HFFc6 (cell line): Measurements from ENCODE around the gene KIAA1549. TPM values are rescaled to one million over a fixed set of nuclear protein-coding genes. Genes with fewer than 3 reads are reported as not detected.
A peak's percentile ranks its signal among the peaks of the same experiment; 100 is the strongest.

Experiments used
- DNase-seq: peaks from one replicate; pipeline ENCODE4 v3.0.0-alpha.2; 2018
- H3K27ac Mint-ChIP-seq: 2 replicates; pipeline ENCODE4 v1.8.0; 2020; ENCODE audit warnings: mild to moderate bottlenecking, mixed read lengths
- H3K27me3 Mint-ChIP-seq: 2 replicates; pipeline ENCODE4 v1.8.0; 2021; ENCODE audit warnings: mild to moderate bottlenecking, moderate library complexity, mixed read lengths; ENCODE audit not compliant: insufficient read depth
- H3K36me3 Mint-ChIP-seq: 2 replicates; pipeline ENCODE4 v1.8.0; 2021; ENCODE audit warnings: low read depth, mixed read lengths
- H3K4me1 Mint-ChIP-seq: 2 replicates; pipeline ENCODE4 v1.8.0; 2020; ENCODE audit warnings: low read depth, mixed read lengths
- H3K4me3 Mint-ChIP-seq: 2 replicates; pipeline ENCODE4 v1.8.0; 2020; ENCODE audit warnings: mild to moderate bottlenecking, moderate library complexity, mixed read lengths
- H3K9me3 Mint-ChIP-seq: 2 replicates; pipeline ENCODE4 v1.8.0; 2020; ENCODE audit warnings: mild to moderate bottlenecking, mixed read lengths
- total RNA-seq, 6 experiments: library from RNA; stranded (reverse); fragmentation: NEBNext Ultra II Directional; extraction: Animal tissue kit (Norgen Biotek cat#: 25700); gene quantifications; 2 replicates in 1 of 6; 3 replicates in 5 of 6; pipeline ENCODE4 v1.2.3, GENCODE V29; 2021
- TF ChIP-seq, protein P1 (sequence below): fragments of 200-600 bp; sonication (generic); IDR thresholded peaks from 2 replicates; pipeline ENCODE4 v1.5.0; 2021; ENCODE audit warnings: antibody characterized with exemption, mild to moderate bottlenecking

KIAA1549 gene
- total RNA-seq, 6 experiments from 2014 or later: 7.0 to 13.3 (median 7.9) TPM

DNA sequence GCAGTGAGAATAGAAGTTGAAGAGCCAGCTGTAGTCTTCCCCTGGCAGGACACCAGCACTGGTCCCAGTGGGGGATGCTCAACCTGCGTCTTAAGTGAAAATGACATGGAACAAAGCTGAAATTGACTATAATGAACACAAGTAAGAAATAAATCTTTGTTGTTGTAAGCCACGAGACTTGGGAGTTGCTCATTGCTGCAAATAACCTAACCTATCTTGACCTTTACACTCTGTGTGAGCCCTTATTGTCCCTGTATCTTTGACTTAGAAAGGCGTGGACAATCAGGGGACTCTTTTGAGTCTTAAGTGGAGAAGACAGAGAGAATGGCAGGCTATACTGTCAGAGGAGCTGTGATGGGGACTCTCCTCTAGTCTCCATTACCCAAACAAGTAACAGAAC is 37.7 kb upstream of the KIAA1549 start:
- no peak for DNase-seq
- peaks cover 41% of the 10 kb centered on the region for H3K4me1 Mint-ChIP-seq

DNA sequence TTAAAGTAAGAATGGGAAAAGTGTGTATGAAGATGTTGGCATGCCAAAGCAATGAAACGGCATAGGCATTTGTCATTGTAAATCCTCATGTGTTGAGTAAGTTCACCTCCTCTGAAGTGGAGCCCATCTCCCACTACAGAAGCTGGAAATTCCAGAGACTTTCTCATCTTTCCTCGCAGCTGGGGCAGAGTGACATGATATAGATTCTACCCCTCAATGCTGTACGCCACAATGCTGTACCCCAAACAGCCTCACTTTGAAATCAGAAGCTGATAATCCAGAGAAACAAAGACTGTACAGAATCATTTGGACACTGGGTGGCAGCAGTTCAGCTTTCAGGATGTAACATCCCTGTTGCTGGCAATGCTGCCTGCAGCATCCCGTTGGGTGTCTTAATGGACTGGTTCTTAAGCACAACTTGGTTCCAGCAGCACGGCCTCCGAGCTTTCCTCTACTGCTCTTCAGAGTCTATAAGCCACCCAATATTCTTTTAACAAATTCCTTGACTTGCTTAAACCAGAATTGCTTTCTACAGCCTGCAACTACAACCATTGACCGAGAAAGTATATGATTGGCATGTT is 35.8 kb upstream of the KIAA1549 start:
- Mint-ChIP-seq H3K36me3 (no peaks in the 10 kb centered on the region), H3K4me3 (peak overlapping the region; percentile 76), H3K27ac (peak overlapping the region; percentile 74), H3K27me3 (no peaks in the 10 kb centered on the region; the same call in 1 of the 2 replicates), H3K4me1 (peaks cover 22% of the 10 kb centered on the region), H3K9me3 (no peaks in the 10 kb centered on the region)
- DNase-seq: peak; percentile 75
- TF ChIP-seq, protein P1, sequence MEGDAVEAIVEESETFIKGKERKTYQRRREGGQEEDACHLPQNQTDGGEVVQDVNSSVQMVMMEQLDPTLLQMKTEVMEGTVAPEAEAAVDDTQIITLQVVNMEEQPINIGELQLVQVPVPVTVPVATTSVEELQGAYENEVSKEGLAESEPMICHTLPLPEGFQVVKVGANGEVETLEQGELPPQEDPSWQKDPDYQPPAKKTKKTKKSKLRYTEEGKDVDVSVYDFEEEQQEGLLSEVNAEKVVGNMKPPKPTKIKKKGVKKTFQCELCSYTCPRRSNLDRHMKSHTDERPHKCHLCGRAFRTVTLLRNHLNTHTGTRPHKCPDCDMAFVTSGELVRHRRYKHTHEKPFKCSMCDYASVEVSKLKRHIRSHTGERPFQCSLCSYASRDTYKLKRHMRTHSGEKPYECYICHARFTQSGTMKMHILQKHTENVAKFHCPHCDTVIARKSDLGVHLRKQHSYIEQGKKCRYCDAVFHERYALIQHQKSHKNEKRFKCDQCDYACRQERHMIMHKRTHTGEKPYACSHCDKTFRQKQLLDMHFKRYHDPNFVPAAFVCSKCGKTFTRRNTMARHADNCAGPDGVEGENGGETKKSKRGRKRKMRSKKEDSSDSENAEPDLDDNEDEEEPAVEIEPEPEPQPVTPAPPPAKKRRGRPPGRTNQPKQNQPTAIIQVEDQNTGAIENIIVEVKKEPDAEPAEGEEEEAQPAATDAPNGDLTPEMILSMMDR: peak; percentile 79

More for the DNA sequence above, 37.7 kb upstream of the KIAA1549 start:
- no peaks in the 10 kb centered on the region for H3K9me3 Mint-ChIP-seq
- H3K36me3 Mint-ChIP-seq: peaks cover 14% of the 10 kb centered on the region
- TF ChIP-seq, protein P1: no peak
- H3K27me3 Mint-ChIP-seq: no peaks in the 10 kb centered on the region
- no peak overlapping the region for H3K27ac Mint-ChIP-seq
- H3K4me3 Mint-ChIP-seq: no peak overlapping the region

DNA sequence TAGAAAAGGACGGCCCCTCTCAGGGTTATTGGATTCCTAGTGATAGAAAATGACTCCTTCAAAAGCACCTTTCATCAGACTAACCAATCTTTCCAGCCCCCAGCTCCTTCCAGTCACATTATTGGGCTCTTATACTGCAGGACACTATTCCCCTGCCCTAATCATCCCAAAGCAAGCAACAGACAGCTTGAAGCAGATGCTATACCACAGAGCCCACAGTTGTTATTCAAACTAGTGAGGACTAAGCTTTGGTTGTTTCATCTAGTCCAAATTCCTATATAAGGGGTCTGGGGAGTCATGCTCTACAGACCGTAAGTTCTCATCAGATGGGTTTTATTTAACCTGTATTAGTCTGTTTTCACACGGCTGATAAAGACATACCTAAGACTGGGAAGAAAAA is 30.2 kb upstream of the KIAA1549 start:
- DNase-seq: no peak
- TF ChIP-seq, protein P1: no peak
- Mint-ChIP-seq H3K27ac (no peak overlapping the region), H3K4me1 (peaks cover under 1% of the 10 kb centered on the region), H3K9me3 (no peaks in the 10 kb centered on the region), H3K27me3 (no peaks in the 10 kb centered on the region; the same call in 1 of the 2 replicates), H3K4me3 (no peak overlapping the region), H3K36me3 (no peaks in the 10 kb centered on the region)

DNA sequence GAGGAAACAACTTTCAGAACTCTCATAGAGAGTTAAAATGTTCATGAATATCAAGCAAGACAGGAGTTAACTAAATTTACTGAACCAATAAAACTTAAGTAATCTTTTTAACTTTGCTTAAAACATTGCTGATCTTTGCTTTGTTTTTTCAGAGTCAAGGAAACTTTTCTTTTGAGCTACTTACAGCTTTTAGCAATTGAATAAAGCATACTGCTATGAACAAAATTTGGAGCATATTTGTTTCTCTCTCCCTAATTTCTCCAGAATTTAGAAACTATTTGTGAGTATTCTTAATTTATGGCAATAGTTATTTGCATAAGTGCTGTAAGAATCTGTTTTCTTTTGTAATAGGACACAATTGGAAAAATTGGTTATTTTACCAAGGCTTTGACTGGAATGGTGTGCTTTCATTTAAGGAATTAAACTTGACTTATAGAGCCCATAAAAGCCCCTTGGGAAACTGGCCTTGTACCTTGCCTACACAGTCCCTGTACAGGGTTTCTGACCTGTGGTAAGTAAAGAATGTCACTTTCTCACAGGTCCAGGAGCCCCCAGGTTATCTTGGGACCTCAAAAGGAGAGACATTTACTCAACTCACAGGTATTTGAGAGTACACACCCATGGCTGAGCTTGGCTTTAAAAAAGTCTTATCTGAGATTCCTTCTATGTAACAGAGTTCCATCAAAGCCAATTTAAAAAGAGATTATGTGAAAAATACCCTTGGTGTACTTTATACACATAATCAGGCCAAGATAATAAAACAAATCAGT is 23.3 kb upstream of the KIAA1549 start:
- Mint-ChIP-seq H3K9me3 (peaks cover 7% of the 10 kb centered on the region), H3K36me3 (peaks cover 13% of the 10 kb centered on the region; the same call in 1 of the 2 replicates), H3K27me3 (peaks cover 9% of the 10 kb centered on the region), H3K4me3 (no peak overlapping the region), H3K4me1 (no peaks in the 10 kb centered on the region), H3K27ac (no peak overlapping the region)
- TF ChIP-seq, protein P1: no peak
- no peak for DNase-seq

DNA sequence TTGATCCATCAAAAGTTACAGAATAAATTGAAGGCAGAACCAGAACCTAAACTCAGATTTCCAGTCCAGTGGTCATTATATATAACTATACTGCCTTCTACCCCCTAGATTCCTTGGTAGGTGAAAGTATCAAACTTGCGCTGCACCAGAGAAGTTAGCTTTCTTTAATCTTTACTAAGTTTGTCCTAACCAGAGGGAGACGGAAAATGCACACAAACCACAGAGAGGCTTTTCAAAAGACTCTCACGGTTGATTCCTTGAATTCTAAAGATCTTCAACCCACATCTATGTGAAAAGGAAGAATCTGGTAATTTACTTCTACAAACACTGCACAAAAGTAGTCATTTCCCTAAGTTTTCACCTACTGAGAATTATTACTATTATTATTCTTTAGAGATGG is 18.2 kb upstream of the KIAA1549 start:
- Mint-ChIP-seq H3K27me3 (peaks cover 8% of the 10 kb centered on the region), H3K27ac (no peak overlapping the region), H3K9me3 (peaks cover 5% of the 10 kb centered on the region), H3K36me3 (peaks cover 5% of the 10 kb centered on the region; the same call in 1 of the 2 replicates), H3K4me1 (no peaks in the 10 kb centered on the region), H3K4me3 (no peak overlapping the region)
- DNase-seq: no peak
- TF ChIP-seq, protein P1: no peak
